LNCAP (cell line): ENCODE measurements around the gene PCDHB14.
A peak's percentile ranks its signal among the peaks of the same experiment; 100 is the strongest.

Experiments used
- TF ChIP-seq, protein P1 (sequence below): fragments of 450-650 bp; IDR thresholded peaks from 2 replicates; pipeline ENCODE4 v1.5.1; 2017; ENCODE audit warnings: mild to moderate bottlenecking

PCDHB14 gene

GRCh38 chr5:141223112-141223783 lies at the start of gene PCDHB14:
PCDHB14 (plus strand) TSS chr5:141223343; CDS start chr5:141223506, 163 bp downstream.
- TF ChIP-seq, protein P1, sequence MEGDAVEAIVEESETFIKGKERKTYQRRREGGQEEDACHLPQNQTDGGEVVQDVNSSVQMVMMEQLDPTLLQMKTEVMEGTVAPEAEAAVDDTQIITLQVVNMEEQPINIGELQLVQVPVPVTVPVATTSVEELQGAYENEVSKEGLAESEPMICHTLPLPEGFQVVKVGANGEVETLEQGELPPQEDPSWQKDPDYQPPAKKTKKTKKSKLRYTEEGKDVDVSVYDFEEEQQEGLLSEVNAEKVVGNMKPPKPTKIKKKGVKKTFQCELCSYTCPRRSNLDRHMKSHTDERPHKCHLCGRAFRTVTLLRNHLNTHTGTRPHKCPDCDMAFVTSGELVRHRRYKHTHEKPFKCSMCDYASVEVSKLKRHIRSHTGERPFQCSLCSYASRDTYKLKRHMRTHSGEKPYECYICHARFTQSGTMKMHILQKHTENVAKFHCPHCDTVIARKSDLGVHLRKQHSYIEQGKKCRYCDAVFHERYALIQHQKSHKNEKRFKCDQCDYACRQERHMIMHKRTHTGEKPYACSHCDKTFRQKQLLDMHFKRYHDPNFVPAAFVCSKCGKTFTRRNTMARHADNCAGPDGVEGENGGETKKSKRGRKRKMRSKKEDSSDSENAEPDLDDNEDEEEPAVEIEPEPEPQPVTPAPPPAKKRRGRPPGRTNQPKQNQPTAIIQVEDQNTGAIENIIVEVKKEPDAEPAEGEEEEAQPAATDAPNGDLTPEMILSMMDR = peak; percentile 42; the same call in 1 of the 2 replicates

DNA sequence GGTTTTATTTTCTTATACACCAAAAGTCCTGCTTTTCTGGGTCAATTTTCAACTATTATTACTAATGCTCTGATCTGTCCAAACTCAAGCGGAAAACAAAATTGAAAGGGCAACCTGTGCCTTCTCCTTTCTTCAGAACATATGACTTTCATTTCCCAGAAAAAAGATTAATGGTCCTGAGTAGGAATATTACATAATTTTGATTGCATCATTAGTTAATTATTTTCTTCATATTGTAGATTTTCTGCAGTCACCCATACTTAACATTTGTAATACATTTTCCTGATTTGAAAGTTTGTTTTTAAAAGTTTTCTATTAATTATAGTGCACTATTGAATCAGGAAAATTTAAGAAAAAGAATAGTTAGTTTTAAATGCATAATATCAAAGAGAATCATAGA lies 47.2 kb upstream of the PCDHB14 start:
- TF ChIP-seq, protein P1 = no peak

GRCh38 chr5:141177577-141178191 lies 45.5 kb upstream of the PCDHB14 start, which contains the start of gene PCDHB8:
PCDHB8 (plus strand) TSS chr5:141177790; CDS start chr5:141178035, 245 bp downstream.
- TF ChIP-seq, protein P1 = peak; percentile 42; the same call in 1 of the 2 replicates

GRCh38 chr5:141180313-141180712 lies 42.8 kb upstream of the PCDHB14 start:
- TF ChIP-seq, protein P1 = no peak

DNA sequence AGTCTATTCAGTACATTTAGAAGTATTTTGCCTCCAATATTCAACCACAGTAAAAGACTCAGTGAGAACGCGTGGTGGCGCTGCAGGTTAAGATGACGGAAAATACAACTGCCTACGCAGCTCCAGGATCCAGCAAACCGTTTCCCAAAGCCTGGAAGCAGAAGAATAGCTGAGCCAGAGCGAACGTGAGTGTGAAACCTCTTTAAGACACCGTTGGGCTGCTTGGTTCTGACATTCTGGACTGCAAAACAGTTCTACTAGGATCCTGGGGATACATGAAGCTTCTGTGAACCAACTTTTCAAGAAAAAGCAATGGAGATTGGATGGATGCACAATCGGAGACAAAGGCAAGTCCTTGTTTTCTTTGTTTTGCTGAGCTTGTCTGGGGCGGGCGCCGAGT lies 40.9 kb upstream of the PCDHB14 start, which contains the start of gene PCDHB16:
Gene PCDHB16 (plus strand): TSS at position 140 of the 400 bp plus-strand sequence. CDS start 173 bp downstream, at position 313.
- TF ChIP-seq, protein P1 = peak; percentile 52; the same call in 1 of the 2 replicates

DNA sequence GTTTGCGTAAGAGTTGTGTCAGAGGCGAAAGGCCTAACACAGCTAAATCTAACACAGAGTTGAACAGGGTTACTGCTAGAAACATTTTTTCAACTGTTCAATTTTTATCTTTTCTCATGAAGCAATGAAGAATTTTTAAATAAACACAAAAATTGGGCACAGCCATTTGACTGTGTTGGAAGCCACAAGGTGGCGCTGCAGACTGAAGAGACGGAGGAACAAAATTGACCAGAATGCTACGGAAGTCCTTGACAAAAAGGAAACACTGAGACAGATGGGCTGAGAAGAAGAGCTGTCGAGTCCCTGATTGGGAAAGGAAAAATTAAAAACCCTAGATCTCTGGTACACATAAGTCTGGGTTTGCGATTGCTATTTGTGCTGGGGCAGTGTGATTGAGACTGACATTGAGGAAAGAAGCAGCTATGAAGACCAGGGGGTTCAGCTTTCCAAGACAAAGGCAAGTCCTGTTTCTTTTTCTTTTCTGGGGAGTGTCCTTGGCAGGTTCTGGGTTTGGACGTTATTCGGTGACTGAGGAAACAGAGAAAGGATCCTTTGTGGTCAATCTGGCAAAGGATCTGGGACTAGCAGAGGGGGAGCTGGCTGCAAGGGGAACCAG lies 36.1 kb upstream of the PCDHB14 start, which contains the start of gene PCDHB9:
Gene PCDHB9 (plus strand): TSS at position 265 of the 616 bp plus-strand sequence. CDS start 158 bp downstream, at position 423.
- TF ChIP-seq, protein P1 = peak; percentile 76

DNA sequence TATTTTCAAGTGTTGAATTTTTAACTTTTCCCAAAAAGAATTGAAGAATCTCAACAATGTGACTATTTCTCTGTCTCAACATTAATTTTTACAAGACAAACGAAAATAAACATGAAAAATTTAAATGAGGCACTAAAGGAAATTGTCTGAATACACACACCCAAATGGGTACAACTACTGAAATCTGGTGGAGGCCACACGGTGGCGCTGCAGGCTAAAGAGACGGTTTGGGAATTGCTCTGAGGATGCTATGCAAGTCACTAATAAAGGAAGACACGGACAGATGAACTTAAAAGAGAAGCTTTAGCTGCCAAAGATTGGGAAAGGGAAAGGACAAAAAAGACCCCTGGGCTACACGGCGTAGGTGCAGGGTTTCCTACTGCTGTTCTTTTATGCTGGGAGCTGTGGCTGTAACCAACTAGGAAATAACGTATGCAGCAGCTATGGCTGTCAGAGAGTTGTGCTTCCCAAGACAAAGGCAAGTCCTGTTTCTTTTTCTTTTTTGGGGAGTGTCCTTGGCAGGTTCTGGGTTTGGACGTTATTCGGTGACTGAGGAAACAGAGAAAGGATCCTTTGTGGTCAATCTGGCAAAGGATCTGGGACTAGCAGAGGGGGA lies 30.9 kb upstream of the PCDHB14 start, which contains the start of gene PCDHB10:
Gene PCDHB10 (plus strand): TSS at position 244 of the 616 bp plus-strand sequence. CDS start 200 bp downstream, at position 444.
- TF ChIP-seq, protein P1 = peak; percentile 87
